ENCODE data around the gene FGD6. TPM values are rescaled to one million over a fixed set of nuclear protein-coding genes. Genes with fewer than 3 reads are reported as not detected.
A peak's percentile ranks its signal among the peaks of the same experiment; 100 is the strongest.

Gene FGD6
- total RNA-seq, 1 experiment from 2014 or later, result 18.2 TPM

GRCh38 chr12:95205016-95205624, 12.1 kb downstream of the FGD6 start:
- Histone ChIP-seq H3K9me2 (ENCODE audit: insufficient read depth) (no peaks in the 10 kb centered on the region), H3K27ac (ENCODE audit: low read depth, low read length) (peak overlapping the region; percentile 94), H3K4me1 (ENCODE audit: control insufficient read depth in 1 of 2, insufficient read depth in 2 of 2, low read length in 2 of 2) (peaks cover 59 to 82% of the 10 kb centered on the region in 2 experiments), H3K79me2 (ENCODE audit: insufficient read depth, low read length) (peaks cover 73% of the 10 kb centered on the region), H4K20me1 (ENCODE audit: insufficient read depth) (no peaks in the 10 kb centered on the region), H3K9ac (ENCODE audit: low read length) (peak overlapping the region; percentile 68), H3K27me3 (ENCODE audit: insufficient read depth, low read length) (no peaks in the 10 kb centered on the region), H3K4me3 (replicated peaks in 1 of 2; ENCODE audit: low read depth in 1 of 2, low read length in 2 of 2) (peak overlapping the region in 1 of 2 experiments; percentile 52; a peak in 2 of 4 replicates), H2AFZ (ENCODE audit: low read depth, low read length, poor library complexity, severe bottlenecking) (no peak overlapping the region), H3K4me2 (ENCODE audit: low read length) (peak overlapping the region; percentile 83), H3K9me3 (ENCODE audit: control insufficient read depth in 1 of 2, insufficient read depth in 1 of 2, low read depth in 1 of 2, low read length in 2 of 2) (no peaks in the 10 kb centered on the region), H3K36me3 (ENCODE audit: control insufficient read depth in 1 of 2, insufficient read depth in 2 of 2, low read length in 2 of 2) (no peaks in the 10 kb centered on the region)
- POLR2A ChIA-PET, result interaction anchor here (1.2 to 1.7 kb wide), 4 partner anchors 8 to 18 kb away, joined by 3 to 11 read pairs (median 6); partner anchors contain the start of genes FGD6 and VEZT
- RAD21 ChIA-PET (ENCODE audit: low non-redundant PET in 1 of 2, low total read pairs in 2 of 2, uncharacterized antibody in 2 of 2, unreplicated experiment in 2 of 2), result no interaction called here
- ATAC-seq (peak; percentile 18), DNase-seq (ENCODE audit: low read depth, low spot score) (no peak)
- CTCF ChIA-PET, result interaction anchor here (1.6 kb wide), 1 partner anchor 12 kb away, joined by 4 read pairs; the partner anchor contains the start of genes FGD6 and VEZT
- TF ChIP-seq SP1 (IDR thresholded peaks at IDR 0.05; ENCODE audit: low read depth) (no peak), ATF3 (IDR thresholded peaks at IDR 0.05) (no peak), RAD21 (IDR thresholded peaks at IDR 0.05; ENCODE audit: low read depth) (no peak)
- BruUV-seq (replicated peaks), result no TSS peak
- intact Hi-C loops (cut with micrococcal nuclease), result no loop called here

GRCh38 chr12:95204141-95204866, 13.0 kb downstream of the FGD6 start:
- BruUV-seq (replicated peaks), result TSS peak; percentile 85
- Histone ChIP-seq H4K20me1 (ENCODE audit: insufficient read depth) (no peaks in the 10 kb centered on the region), H3K4me1 (ENCODE audit: control insufficient read depth in 1 of 2, insufficient read depth in 2 of 2, low read length in 2 of 2) (peaks cover 62 to 88% of the 10 kb centered on the region in 2 experiments), H3K9me3 (ENCODE audit: control insufficient read depth in 1 of 2, insufficient read depth in 1 of 2, low read depth in 1 of 2, low read length in 2 of 2) (no peaks in the 10 kb centered on the region), H3K4me2 (ENCODE audit: low read length) (peak overlapping the region; percentile 83), H3K9ac (ENCODE audit: low read length) (peak overlapping the region; percentile 68), H3K36me3 (ENCODE audit: control insufficient read depth in 1 of 2, insufficient read depth in 2 of 2, low read length in 2 of 2) (no peaks in the 10 kb centered on the region), H3K79me2 (ENCODE audit: insufficient read depth, low read length) (peaks cover 75% of the 10 kb centered on the region), H3K27ac (ENCODE audit: low read depth, low read length) (peak overlapping the region; percentile 94), H3K4me3 (replicated peaks in 1 of 2; ENCODE audit: low read depth in 1 of 2, low read length in 2 of 2) (peak overlapping the region; percentile 40 to 52), H3K9me2 (ENCODE audit: insufficient read depth) (no peaks in the 10 kb centered on the region), H3K27me3 (ENCODE audit: insufficient read depth, low read length) (no peaks in the 10 kb centered on the region), H2AFZ (ENCODE audit: low read depth, low read length, poor library complexity, severe bottlenecking) (no peak overlapping the region)
- ChIA-PET CTCF (interaction anchor here (1.6 kb wide), 1 partner anchor 13 kb away, joined by 4 read pairs; the partner anchor contains the start of genes FGD6 and VEZT), RAD21 (ENCODE audit: low non-redundant PET in 1 of 2, low total read pairs in 2 of 2, uncharacterized antibody in 2 of 2, unreplicated experiment in 2 of 2) (no interaction called here), POLR2A (interaction anchor here (0.7 to 1.7 kb wide), 6 partner anchors 9 to 20 kb away, joined by 3 to 11 read pairs (median 5); partner anchors contain the start of genes FGD6 and VEZT)
- peak; percentile 96 for DNase-seq (ENCODE audit: low read depth, low spot score)
- peak; percentile 85 for ATAC-seq
- intact Hi-C loops (cut with micrococcal nuclease), result loop anchor here (5.0 kb wide), 1 partner anchor 87 kb away; no protein-coding TSS in a partner anchor
- TF ChIP-seq CTCF (IDR thresholded peaks at IDR 0.05 in 2 of 3, conservative IDR thresholded peaks at IDR 0.05 in 1 of 3; ENCODE audit: borderline replicate concordance in 1 of 3, insufficient read depth in 1 of 3, low read depth in 2 of 3, low read length in 2 of 3) (no peak), EZH2 (IDR thresholded peaks at IDR 0.05) (no peak), YY1 (IDR thresholded peaks at IDR 0.05; ENCODE audit: extremely low read depth, insufficient replicate concordance, low read depth, low read length) (peak; percentile 66), CEBPB (IDR thresholded peaks at IDR 0.05; ENCODE audit: low read depth) (peak; percentile 97), ZNF274 (IDR thresholded peaks at IDR 0.05; ENCODE audit: low read depth, low read length) (no peak), FOSL1 (IDR thresholded peaks at IDR 0.05; ENCODE audit: low read depth) (peak; percentile 74), POLR2A (IDR thresholded peaks at IDR 0.05; ENCODE audit: borderline replicate concordance, extremely low read depth, insufficient read depth, insufficient read length) (no peak), TCF7L2 (IDR thresholded peaks at IDR 0.05; ENCODE audit: borderline replicate concordance, extremely low read depth, insufficient read depth, insufficient read length) (no peak), SIN3A (IDR thresholded peaks at IDR 0.05; ENCODE audit: low read depth) (peak; percentile 93), RAD21 (IDR thresholded peaks at IDR 0.05; ENCODE audit: low read depth) (peak; percentile 54), MAX (IDR thresholded peaks at IDR 0.05) (peak; percentile 98), ZFX (IDR thresholded peaks at IDR 0.05) (no peak), ATF3 (IDR thresholded peaks at IDR 0.05) (peak; percentile 91), EGR1 (IDR thresholded peaks at IDR 0.05; ENCODE audit: low read depth) (no peak)
